ENCODE data around the gene AK3. TPM values are rescaled to one million over a fixed set of nuclear protein-coding genes. Genes with fewer than 3 reads are reported as not detected.

Gene AK3
- total and polyA plus RNA-seq, 8 donors, result 26.1 to 108 (median 66.1) TPM

Other genes starting within 250 kb of the AK3 start
- gene PLPP6, start 78.9 kb downstream of the AK3 start, total RNA-seq, result 10 to 100 TPM in 1 of 5 donors, 1 to 10 TPM in 3, not detected in 1; 6.7 to 11.0 (median 8.1) TPM
- gene PLPP6, start 78.9 kb downstream of the AK3 start, polyA plus RNA-seq, result 1 to 10 TPM; 3.5 to 6.6 (median 5.2) TPM
- gene SPATA6L, start 74.7 kb downstream of the AK3 start, total RNA-seq, result 10 to 100 TPM in 2 of 5 donors, 1 to 10 TPM in 3; 5.4 to 32.7 (median 8.8) TPM
- gene SPATA6L, start 74.7 kb downstream of the AK3 start, polyA plus RNA-seq, result 1 to 10 TPM; 2.3 to 4.8 (median 4.0) TPM
- 10 to 100 TPM in 4 of 5 donors, 1 to 10 TPM in 1; 3.5 to 56.7 (median 23.7) TPM for gene CDC37L1, start 61.6 kb downstream of the AK3 start, total RNA-seq
- gene CDC37L1, start 61.6 kb downstream of the AK3 start, polyA plus RNA-seq, result 10 to 100 TPM in 2 of 3 donors, 1 to 10 TPM in 1; 8.1 to 20.3 (median 11.8) TPM
- 10 to 100 TPM; 11.7 to 38.7 (median 14.7) TPM for gene RCL1, start 51.7 kb upstream of the AK3 start, total RNA-seq
- gene RCL1, start 51.7 kb upstream of the AK3 start, polyA plus RNA-seq, result 10 to 100 TPM; 12.2 to 22.6 (median 13.1) TPM
- gene JAK2, start 244.1 kb upstream of the AK3 start, total RNA-seq, result 10 to 100 TPM; 12.7 to 58.6 (median 45.1) TPM
- gene JAK2, start 244.1 kb upstream of the AK3 start, polyA plus RNA-seq, result 1 to 10 TPM; 3.9 to 7.5 (median 4.5) TPM

Measured in stomach (tissue), 8 donors.